AG04449 (cell line): Measurements from ENCODE around the gene RAB6B.

ENCODE experiments used
- CTCF ChIA-PET: fragments of 350-600 bp; formaldehyde crosslinking; extraction: SDS; loops from one replicate; lab custom pipeline; 2021; ENCODE audit warnings: antibody characterized with exemption; lab: Yijun Ruan, JAX
- POLR2A ChIA-PET: fragments of 400-600, 350-600 bp; formaldehyde crosslinking; extraction: SDS; loops from one replicate; lab custom pipeline; 2020; ENCODE audit warnings: antibody characterized with exemption, inconsistent platforms; lab: Yijun Ruan, JAX
- DNase-seq: peaks from one replicate; pipeline ENCODE4 v3.0.0-alpha.2; 2010; ENCODE audit warnings: low read depth, low spot score
- H3K4me3 ChIP-seq: 2 replicates; pipeline ENCODE4 v1.5.1; 2011; ENCODE audit warnings: low read depth, mild to moderate bottlenecking, control low read depth, low read length
- CTCF ChIP-seq: IDR thresholded peaks from one replicate; pipeline ENCODE4 v1.5.1; 2011; ENCODE audit warnings: mild to moderate bottlenecking, moderate library complexity, low read length, control low read depth, inconsistent platforms; ENCODE audit not compliant: insufficient read depth; ENCODE audit errors: missing control alignments

Gene RAB6B

GRCh38 chr3:133921592-133921991 lies 25.9 kb upstream of the RAB6B start:
- DNase-seq, result no peak
- POLR2A ChIA-PET, result no interaction called here
- TF ChIP-seq CTCF, result no peak

GRCh38 chr3:133917144-133917543 lies 21.5 kb upstream of the RAB6B start:
- ChIA-PET CTCF (interaction anchor here (1.0 to 1.1 kb wide), 2 partner anchors 9 to 12 kb away, joined by 3 to 5 read pairs; no protein-coding TSS in a partner anchor), POLR2A (no interaction called here)
- no peak for DNase-seq
- H3K4me3 ChIP-seq, result no peak overlapping the region
- no peak for TF ChIP-seq CTCF

More at GRCh38 chr3:133921592-133921991, 25.9 kb upstream of the RAB6B start:
- CTCF ChIA-PET, result no interaction called here
- H3K4me3 ChIP-seq, result no peak overlapping the region

- no peak for TF ChIP-seq CTCF
- no peak overlapping the region for H3K4me3 ChIP-seq
- ChIA-PET CTCF (interaction anchor here (1.0 to 1.1 kb wide), 3 partner anchors 11 to 13 kb away, joined by 3 to 5 read pairs (median 3); no protein-coding TSS in a partner anchor), POLR2A (no interaction called here)
- DNase-seq, result no peak
These were observed 20.3 kb upstream of the RAB6B start for GRCh38 chr3:133915685-133916658.

GRCh38 chr3:133914839-133915600 lies 19.3 kb upstream of the RAB6B start:
- ChIA-PET POLR2A (no interaction called here), CTCF (no interaction called here)
- no peak for DNase-seq
- TF ChIP-seq CTCF, result no peak
- H3K4me3 ChIP-seq, result no peak overlapping the region

GRCh38 chr3:133910422-133910821 lies 14.7 kb upstream of the RAB6B start:
- DNase-seq, result no peak

More at GRCh38 chr3:133910422-133910821, 14.7 kb upstream of the RAB6B start:
- CTCF ChIA-PET, result interaction anchor here (0.6 to 1.7 kb wide), 6 partner anchors 9 to 63 kb away, joined by 3 to 6 read pairs (median 4); no protein-coding TSS in a partner anchor
- POLR2A ChIA-PET, result no interaction called here
- no peak for TF ChIP-seq CTCF
- H3K4me3 ChIP-seq, result no peak overlapping the region
